GM12865 (cell line): ENCODE measurements around the gene PGM3.

ENCODE experiments used
- DNase-seq: peaks from one replicate; pipeline ENCODE4 v3.0.0; 2010; ENCODE audit warnings: low read depth
- H3K4me3 ChIP-seq: 2 replicates; pipeline ENCODE4 v1.5.1; 2011; ENCODE audit warnings: mild to moderate bottlenecking, low read depth, low read length, control low read depth
- TF ChIP-seq, protein P1 (sequence below): IDR thresholded peaks from 2 replicates; pipeline ENCODE4 v1.5.1; 2011; ENCODE audit warnings: low read length, control low read depth, low read depth, inconsistent platforms; ENCODE audit not compliant: insufficient read depth; ENCODE audit errors: missing control alignments

PGM3 gene

DNA sequence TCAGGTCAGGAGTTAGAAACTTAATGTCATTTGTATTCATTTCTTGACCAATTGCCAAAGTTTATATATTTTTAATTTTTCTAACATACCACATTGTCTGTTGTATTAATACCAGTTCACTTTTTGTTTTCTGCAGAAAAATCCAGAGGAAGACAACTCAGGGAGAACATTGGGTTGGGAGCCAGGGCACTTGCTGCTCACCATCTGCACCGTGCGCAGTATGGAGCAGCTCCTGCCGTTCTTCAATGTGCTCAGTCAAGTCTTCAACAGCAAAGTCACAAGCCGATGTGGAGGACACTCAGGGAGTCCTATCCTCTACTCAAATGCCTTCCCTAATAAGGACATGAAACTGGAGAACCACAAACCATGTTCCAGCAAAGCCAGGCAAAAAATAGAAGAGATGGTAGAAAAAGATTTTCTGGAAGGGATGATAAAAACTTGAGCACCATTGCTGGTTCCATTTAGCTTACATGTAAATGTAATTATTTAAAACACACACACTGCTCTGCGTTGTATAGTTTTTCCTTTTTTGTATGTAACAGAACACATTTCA lies 25.3 kb downstream of the PGM3 start:
- TF ChIP-seq, protein P1, sequence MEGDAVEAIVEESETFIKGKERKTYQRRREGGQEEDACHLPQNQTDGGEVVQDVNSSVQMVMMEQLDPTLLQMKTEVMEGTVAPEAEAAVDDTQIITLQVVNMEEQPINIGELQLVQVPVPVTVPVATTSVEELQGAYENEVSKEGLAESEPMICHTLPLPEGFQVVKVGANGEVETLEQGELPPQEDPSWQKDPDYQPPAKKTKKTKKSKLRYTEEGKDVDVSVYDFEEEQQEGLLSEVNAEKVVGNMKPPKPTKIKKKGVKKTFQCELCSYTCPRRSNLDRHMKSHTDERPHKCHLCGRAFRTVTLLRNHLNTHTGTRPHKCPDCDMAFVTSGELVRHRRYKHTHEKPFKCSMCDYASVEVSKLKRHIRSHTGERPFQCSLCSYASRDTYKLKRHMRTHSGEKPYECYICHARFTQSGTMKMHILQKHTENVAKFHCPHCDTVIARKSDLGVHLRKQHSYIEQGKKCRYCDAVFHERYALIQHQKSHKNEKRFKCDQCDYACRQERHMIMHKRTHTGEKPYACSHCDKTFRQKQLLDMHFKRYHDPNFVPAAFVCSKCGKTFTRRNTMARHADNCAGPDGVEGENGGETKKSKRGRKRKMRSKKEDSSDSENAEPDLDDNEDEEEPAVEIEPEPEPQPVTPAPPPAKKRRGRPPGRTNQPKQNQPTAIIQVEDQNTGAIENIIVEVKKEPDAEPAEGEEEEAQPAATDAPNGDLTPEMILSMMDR = no peak
- no peak for DNase-seq
- H3K4me3 ChIP-seq = no peak overlapping the region

- TF ChIP-seq, protein P1 = no peak
- DNase-seq = no peak
These were observed 32.9 kb downstream of the PGM3 start for GRCh38 chr6:83160167-83160566.

GRCh38 chr6:83155794-83156193 lies 37.3 kb downstream of the PGM3 start:
- DNase-seq = no peak
- no peak overlapping the region for H3K4me3 ChIP-seq
- TF ChIP-seq, protein P1 = no peak

More at GRCh38 chr6:83160167-83160566, 32.9 kb downstream of the PGM3 start:
- no peak overlapping the region for H3K4me3 ChIP-seq

DNA sequence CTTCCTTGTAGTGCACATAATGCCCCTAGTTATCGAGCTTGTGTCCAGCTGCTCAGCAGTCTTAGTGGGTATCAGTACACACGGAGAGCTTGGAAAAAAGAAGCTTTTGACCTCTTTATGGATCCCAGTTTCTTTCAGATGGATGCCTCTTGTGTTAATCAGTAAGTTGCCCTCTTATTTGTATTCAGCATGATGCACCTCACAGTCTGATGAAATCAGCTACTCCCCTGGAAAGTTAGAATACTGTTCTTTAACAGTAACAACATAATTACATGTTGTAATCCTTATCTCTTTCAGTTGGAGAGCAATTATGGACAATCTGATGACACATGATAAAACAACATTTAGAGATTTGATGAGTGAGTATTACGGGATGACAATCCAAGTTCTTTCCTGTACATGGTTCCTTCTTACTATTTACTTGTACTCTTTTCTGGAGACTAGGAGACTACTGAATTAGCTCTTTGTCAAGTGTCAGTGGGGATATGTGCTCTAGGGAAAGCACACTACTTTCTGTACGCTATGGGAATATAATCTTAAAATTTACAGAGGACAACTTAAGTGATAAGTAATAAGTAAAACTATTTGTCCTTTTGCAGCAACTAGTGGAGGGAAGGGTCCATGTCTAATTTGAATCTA lies 39.1 kb downstream of the PGM3 start:
- H3K4me3 ChIP-seq = no peak overlapping the region
- DNase-seq = no peak
- TF ChIP-seq, protein P1 = no peak

DNA sequence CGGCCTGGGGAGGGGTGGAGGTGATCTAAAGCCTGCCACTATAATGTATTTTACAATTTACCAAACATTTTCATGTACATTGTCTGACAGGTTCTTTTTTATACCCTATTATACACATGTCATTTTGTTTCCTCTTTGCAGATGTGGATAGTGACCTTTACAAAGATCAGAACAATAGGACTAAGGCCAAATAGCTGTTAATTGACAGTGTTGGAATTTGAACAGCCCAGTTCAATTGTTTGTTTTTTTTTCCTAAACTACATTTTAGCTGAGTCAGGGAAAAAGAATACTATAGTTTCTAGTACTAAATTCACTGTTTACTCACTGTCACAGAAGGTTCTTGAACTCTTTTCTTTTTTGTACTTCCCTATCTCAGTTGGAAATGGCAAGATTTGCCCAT lies 40.2 kb downstream of the PGM3 start:
- TF ChIP-seq, protein P1 = no peak
- H3K4me3 ChIP-seq = no peak overlapping the region
- DNase-seq = no peak

DNA sequence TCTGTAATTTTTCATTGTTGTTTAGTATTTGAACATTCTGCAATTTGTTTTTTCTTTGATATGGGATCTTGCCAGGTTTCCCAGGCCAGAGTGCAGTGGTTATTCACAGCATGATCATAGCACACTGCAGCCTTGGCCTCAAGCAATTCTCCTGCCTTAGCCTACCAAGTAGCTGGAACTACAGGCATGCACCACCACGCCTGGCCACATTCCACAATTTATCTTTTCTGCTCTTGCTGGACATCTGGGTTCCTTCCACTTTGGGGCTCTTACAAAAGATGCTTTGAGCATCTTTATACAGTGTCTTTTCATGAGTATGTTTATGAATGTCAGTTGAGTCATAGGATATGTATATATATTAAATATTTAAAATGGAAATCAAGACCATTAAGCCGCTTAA lies 42.0 kb downstream of the PGM3 start:
- TF ChIP-seq, protein P1 = no peak
- DNase-seq = no peak
- H3K4me3 ChIP-seq = no peak overlapping the region

DNA sequence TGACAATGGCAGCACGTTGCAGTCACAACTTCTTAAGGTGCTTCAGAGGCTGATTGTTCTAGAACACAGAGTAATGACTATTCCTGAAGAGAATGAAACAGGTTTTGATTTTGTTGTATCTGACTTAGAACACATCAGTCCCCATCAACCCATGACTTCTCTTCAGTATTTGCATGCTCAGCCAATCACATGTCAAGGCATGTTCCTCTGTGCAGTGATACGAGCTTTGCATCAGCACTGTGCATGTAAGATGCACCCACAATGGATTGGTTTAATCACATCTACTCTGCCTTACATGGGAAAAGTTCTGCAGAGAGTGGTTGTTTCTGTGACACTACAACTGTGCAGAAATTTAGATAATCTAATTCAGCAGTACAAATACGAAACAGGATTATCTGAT lies 54.3 kb downstream of the PGM3 start:
- TF ChIP-seq, protein P1 = no peak
- H3K4me3 ChIP-seq = no peak overlapping the region
- DNase-seq = no peak
